Breast epithelium (tissue), 4 donors: ENCODE data around the gene IRX1. TPM values are rescaled to one million over a fixed set of nuclear protein-coding genes. Genes with fewer than 3 reads are reported as not detected.

ENCODE experiments used
- DNase-seq, 2 donors: peaks; one replicate each; pipeline ENCODE4 v3.0.0-alpha.2; 2019; ENCODE audit warnings: low spot score in 2 of 2
- H3K27ac ChIP-seq, 2 donors: fragments of 200-600 bp; sonication (generic) in 1 of 2; one replicate each; pipeline ENCODE4 v1.5.1; 2016 to 2019; ENCODE audit warnings: mild to moderate bottlenecking in 1 of 2
- H3K27me3 ChIP-seq, 2 donors: fragments of 200-600 bp; sonication (generic) in 1 of 2; one replicate each; pipeline versions ENCODE4 v1.5.1 to v1.6.0; 2017 to 2019; ENCODE audit warnings: control low read depth in 1 of 2, mild to moderate bottlenecking in 1 of 2
- H3K36me3 ChIP-seq: fragments of 200-600 bp; one replicate; pipeline ENCODE4 v1.5.1; 2019
- H3K4me1 ChIP-seq, 2 donors: fragments of 200-600 bp; sonication (generic); one replicate each; pipeline ENCODE4 v1.5.1; 2016 to 2019; ENCODE audit warnings: control low read depth in 1 of 2
- H3K4me3 ChIP-seq, 3 donors: fragments of 200-600 bp; sonication (generic); 1 replicate in 2 of 3; 2 replicates in 1 of 3; pipeline ENCODE4 v1.5.1; 2016 to 2019; ENCODE audit warnings: mild to moderate bottlenecking in 3 of 3, moderate library complexity in 2 of 3
- H3K9me3 ChIP-seq, 2 donors: fragments of 200-600 bp; sonication (generic) in 1 of 2; one replicate each; pipeline ENCODE4 v1.5.1; 2016 to 2019; ENCODE audit warnings: control low read depth in 1 of 2
- CTCF ChIP-seq, 3 donors: fragments of 450-650 bp; IDR thresholded peaks; one replicate each; pipeline ENCODE4 v1.5.1; 2016 to 2017; ENCODE audit warnings: antibody characterized with exemption in 3 of 3, mild to moderate bottlenecking in 3 of 3, moderate library complexity in 3 of 3
- POLR2A ChIP-seq: fragments of 450-650 bp; IDR thresholded peaks from one replicate; pipeline ENCODE4 v1.6.1; 2016; ENCODE audit warnings: antibody characterized with exemption, mild to moderate bottlenecking, moderate library complexity
- POLR2AphosphoS5 ChIP-seq, 3 donors: sonication (generic); formaldehyde crosslinking; IDR thresholded peaks; one replicate each; pipeline ENCODE4 v1.6.1; 2017; ENCODE audit warnings: antibody characterized with exemption in 3 of 3
- intact Hi-C: fragments of 100-400 bp; cut with DNase I; formaldehyde crosslinking; loops from one replicate; pipeline ENCODE4 v1.15.1; 2023; ENCODE audit warnings: low total_unique reads
- total RNA-seq, 3 donors: library from RNA; depleted of rRNA; stranded (reverse); fragments of >200 nt; gene quantifications; one replicate each; pipeline ENCODE4 v1.1.0, GENCODE V29; 2016

Gene IRX1
- total RNA-seq, 3 donors from 2014 or later = 19.7 to 49.2 (median 27.8) TPM

DNA sequence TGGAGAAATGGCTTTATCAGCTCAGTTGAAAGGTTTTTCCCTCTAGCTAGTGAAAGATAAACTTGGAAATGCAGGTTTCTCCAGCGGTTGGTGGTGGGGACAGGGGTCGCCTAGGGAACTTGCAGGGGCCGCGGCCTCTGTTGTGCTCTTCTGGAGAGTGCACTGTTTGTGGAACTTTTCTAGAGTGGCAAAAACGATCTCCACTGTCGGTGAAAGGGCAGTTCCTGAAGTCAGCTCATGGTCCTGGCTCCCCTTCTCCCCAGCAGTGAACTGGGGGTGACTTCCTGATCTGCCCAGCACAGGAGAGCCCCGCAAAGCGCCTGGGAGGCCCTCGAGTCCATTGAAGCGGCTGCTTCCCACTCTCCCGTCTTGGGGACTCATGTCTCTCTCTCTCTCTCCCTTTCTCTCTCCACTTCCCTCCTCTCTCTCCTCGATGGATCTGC, 3.2 kb downstream of the IRX1 start:
- TF ChIP-seq CTCF (IDR thresholded peaks at IDR 0.05) (no peak), POLR2A (no peak), POLR2AphosphoS5 (IDR thresholded peaks at IDR 0.05) (no peak)
- Histone ChIP-seq H3K4me1 (no peaks in the 10 kb centered on the region), H3K27ac (peak overlapping the region; percentile 90 to 93), H3K27me3 (peaks cover 0 to 72% of the 10 kb centered on the region in 2 donors), H3K9me3 (peaks cover 0 to 4% of the 10 kb centered on the region in 2 donors), H3K4me3 (peak overlapping the region; percentile 59 to 69 (median 66)), H3K36me3 (no peaks in the 10 kb centered on the region)
- intact Hi-C loops = no loop called here
- DNase-seq = no peak

DNA sequence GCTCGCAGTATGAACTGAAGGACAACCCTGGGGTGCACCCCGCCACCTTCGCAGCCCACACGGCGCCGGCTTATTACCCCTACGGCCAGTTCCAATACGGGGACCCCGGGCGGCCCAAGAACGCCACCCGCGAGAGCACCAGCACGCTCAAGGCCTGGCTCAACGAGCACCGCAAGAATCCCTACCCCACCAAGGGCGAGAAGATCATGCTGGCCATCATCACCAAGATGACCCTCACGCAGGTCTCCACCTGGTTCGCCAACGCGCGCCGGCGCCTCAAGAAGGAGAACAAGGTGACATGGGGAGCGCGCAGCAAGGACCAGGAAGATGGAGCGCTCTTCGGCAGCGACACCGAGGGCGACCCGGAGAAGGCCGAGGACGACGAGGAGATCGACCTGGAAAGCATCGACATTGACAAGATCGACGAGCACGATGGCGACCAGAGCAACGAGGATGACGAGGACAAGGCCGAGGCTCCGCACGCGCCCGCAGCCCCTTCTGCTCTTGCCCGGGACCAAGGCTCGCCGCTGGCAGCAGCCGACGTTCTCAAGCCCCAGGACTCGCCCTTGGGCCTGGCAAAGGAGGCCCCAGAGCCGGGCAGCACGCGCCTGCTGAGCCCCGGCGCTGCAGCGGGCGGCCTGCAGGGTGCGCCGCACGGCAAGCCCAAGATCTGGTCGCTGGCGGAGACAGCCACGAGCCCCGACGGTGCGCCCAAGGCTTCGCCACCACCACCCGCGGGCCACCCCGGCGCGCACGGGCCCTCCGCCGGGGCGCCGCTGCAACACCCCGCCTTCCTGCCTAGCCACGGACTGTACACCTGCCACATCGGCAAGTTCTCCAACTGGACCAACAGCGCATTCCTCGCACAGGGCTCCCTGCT, 3.8 kb downstream of the IRX1 start:
- no peak for TF ChIP-seq POLR2AphosphoS5 (IDR thresholded peaks at IDR 0.05)
- TF ChIP-seq CTCF (IDR thresholded peaks at IDR 0.05) = no peak
- TF ChIP-seq POLR2A = no peak
- H3K9me3 ChIP-seq = peaks cover 0 to 4% of the 10 kb centered on the region in 2 donors
- H3K27me3 ChIP-seq = peaks cover 0 to 67% of the 10 kb centered on the region in 2 donors
- H3K27ac ChIP-seq = peak overlapping the region; percentile 90 to 93
- DNase-seq = no peak
- no peaks in the 10 kb centered on the region for H3K36me3 ChIP-seq
- no peaks in the 10 kb centered on the region for H3K4me1 ChIP-seq
- intact Hi-C loops = no loop called here
- H3K4me3 ChIP-seq = peak overlapping the region; percentile 59 to 69 (median 66)

DNA sequence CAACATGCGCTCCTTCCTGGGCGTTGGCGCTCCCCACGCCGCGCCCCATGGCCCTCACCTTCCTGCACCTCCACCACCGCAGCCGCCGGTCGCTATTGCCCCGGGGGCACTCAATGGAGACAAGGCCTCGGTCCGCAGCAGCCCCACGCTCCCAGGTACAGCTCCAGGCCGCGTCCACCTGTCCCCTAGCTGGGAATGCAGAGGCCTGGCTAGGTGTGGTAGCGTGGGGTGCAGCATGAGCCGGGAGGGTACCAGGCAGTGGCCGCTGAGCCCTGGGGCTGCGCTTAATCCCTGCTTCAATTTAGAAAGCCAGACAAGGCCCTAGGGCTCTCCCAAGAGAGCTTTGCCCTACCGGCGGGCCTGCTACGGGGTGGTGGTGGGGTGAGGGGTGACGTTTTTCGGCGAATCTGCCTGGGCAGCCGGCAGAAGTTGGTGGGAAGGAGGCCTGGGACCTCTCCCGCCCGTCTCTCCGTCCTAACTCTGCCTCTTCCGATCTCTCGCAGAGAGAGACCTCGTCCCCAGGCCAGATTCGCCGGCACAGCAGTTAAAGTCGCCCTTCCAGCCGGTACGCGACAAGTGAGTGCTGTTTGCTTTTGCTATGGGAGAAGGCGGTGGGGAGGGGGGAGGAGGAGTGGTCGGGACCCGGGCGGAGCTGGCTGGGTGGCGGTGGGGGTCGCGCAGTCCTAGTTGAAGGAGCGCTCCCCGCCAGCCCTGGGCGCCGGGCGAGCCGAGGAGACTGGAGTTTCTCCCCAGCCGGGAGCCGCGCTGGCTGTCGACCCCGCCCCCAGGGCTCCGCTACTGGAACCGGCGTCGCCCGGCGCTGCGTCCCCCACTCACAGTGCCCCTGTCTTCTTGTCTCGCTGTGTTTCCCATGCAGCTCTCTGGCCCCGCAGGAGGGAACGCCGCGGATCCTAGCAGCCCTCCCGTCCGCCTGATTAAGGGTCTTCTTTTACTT, 4.8 kb downstream of the IRX1 start:
- Histone ChIP-seq H3K36me3 (no peaks in the 10 kb centered on the region), H3K4me3 (peak overlapping the region; percentile 16 to 69 (median 66)), H3K27ac (peak overlapping the region; percentile 90 to 93), H3K4me1 (no peaks in the 10 kb centered on the region), H3K9me3 (peaks cover 0 to 4% of the 10 kb centered on the region in 2 donors), H3K27me3 (peaks cover 0 to 62% of the 10 kb centered on the region in 2 donors)
- no peak for TF ChIP-seq POLR2A
- TF ChIP-seq POLR2AphosphoS5 (IDR thresholded peaks at IDR 0.05) = no peak
- no peak for TF ChIP-seq CTCF (IDR thresholded peaks at IDR 0.05)
- DNase-seq = no peak
- intact Hi-C loops = no loop called here

DNA sequence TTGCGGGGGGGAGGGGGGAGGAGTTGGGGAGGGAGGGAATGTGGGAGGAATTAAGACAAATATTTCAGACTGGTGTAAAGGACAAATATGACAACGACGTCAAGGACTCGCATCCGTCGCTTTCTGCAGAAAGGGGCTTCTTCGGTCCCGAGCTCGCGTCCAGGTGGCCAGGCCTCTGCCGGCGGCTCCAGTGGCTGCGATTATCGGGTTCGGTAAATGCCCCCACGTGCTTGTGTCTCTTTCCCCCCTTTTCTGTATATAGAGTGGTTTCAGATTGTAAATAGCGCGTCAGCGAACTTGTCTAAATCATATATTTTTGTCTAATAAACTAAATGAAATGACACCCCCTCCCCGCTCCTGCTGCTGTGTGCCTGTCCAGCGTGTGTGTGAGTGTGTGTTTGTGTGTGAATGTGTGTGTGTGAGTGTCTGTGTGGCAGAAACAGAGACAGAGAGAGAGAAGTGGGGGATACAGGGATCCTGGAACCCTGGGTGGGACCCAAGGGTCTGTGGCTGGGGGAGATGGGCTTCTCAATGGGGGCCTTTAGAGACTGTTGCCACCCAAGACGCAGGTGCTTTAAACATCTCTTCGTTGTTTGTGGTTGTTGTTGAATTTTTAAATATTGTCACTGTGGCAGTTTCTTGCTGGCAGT, 5.6 kb downstream of the IRX1 start:
- DNase-seq = no peak
- TF ChIP-seq POLR2AphosphoS5 (IDR thresholded peaks at IDR 0.05) (no peak), CTCF (IDR thresholded peaks at IDR 0.05) (no peak), POLR2A (no peak)
- Histone ChIP-seq H3K9me3 (peaks cover 0 to 4% of the 10 kb centered on the region in 2 donors), H3K36me3 (no peaks in the 10 kb centered on the region), H3K27ac (peak overlapping the region; percentile 90 to 93), H3K4me1 (no peaks in the 10 kb centered on the region), H3K4me3 (peak overlapping the region in 2 of 3 donors; percentile 66 to 69), H3K27me3 (peaks cover 0 to 66% of the 10 kb centered on the region in 2 donors)
- intact Hi-C loops = no loop called here
